ENCODE data around the gene SIAH2. TPM values are rescaled to one million over a fixed set of nuclear protein-coding genes. Genes with fewer than 3 reads are reported as not detected.

SIAH2 gene
- total and polyA plus RNA-seq, 9 of the 15 experiments (the other 6 are each of a cell fraction or from before 2014, with no cell fraction given): 4.8 to 39.0 (median 29.9) TPM

- TF ChIP-seq E4F1 (CRISPR knock-in tag; IDR thresholded peaks at IDR 0.05; ENCODE audit: borderline replicate concordance): no peak
- TF ChIP-seq MBD2 (IDR thresholded peaks at IDR 0.05; ENCODE audit: borderline replicate concordance, low read depth): 0 out of 2 replicates have a peak, but pooled peaks have one; percentile 26
- no peak for TF ChIP-seq NR3C1 (CRISPR knock-in tag; IDR thresholded peaks at IDR 0.05)
- no peak for TF ChIP-seq SMARCA4 (IDR thresholded peaks at IDR 0.05)
- TF ChIP-seq HOXB6 (CRISPR knock-in tag; IDR thresholded peaks at IDR 0.05; ENCODE audit: borderline replicate concordance): no peak
- TF ChIP-seq TCF15 (CRISPR knock-in tag; IDR thresholded peaks at IDR 0.05): no peak
- TF ChIP-seq CEBPZ (IDR thresholded peaks at IDR 0.05; ENCODE audit: borderline replicate concordance, low read depth, low read length): no peak
- no peak for TF ChIP-seq RBM39 (optimal IDR thresholded peaks at IDR 0.05; ENCODE audit: low read depth, low read length)
- no peak for TF ChIP-seq HNRNPL (IDR thresholded peaks at IDR 0.05; ENCODE audit: low read depth, low read length)
Measured at GRCh38 chr3:150703756-150704344, 59.1 kb downstream of the SIAH2 start, which contains the start of gene ERICH6 (continued).
